Mammary epithelial cell (primary cell): Measurements from ENCODE around the gene TMTC4.

Experiments used
- EZH2 ChIP-seq: IDR thresholded peaks from 2 replicates; pipeline ENCODE4 v1.6.1; 2012; ENCODE audit warnings: low read length, inconsistent platforms, borderline replicate concordance
- TF ChIP-seq, protein P1 (sequence below), 2 donors: IDR thresholded peaks in 1 of 2; conservative IDR thresholded peaks in 1 of 2; 2 replicates each; pipeline ENCODE4 v1.5.1; 2011 to 2012; ENCODE audit warnings: inconsistent platforms in 2 of 2, low read length in 2 of 2, mild to moderate bottlenecking in 2 of 2, control low read depth in 1 of 2, low read depth in 1 of 2; ENCODE audit not compliant: insufficient read depth in 1 of 2; ENCODE audit errors: extremely low read depth in 1 of 2

DNA sequence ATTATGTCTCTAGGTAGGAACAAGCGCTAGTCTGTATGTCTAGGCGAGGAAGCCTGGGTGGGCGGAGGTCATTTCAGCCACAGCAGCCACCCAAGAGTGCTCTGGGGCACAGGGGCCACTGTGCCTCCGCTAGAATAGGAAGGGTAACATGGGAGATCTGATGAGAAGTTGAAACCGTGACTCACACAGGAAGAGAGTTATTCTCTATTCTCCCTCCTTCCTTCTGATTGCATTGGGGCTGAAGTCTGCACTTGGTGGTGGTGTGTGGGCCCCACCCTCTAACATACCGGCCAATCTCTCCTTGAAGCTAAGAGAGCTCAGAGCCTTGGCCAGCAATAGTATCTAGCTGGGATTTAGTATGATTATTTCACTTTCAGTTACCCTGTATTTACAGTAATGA lies 65.7 kb downstream of the TMTC4 start:
- TF ChIP-seq, protein P1, sequence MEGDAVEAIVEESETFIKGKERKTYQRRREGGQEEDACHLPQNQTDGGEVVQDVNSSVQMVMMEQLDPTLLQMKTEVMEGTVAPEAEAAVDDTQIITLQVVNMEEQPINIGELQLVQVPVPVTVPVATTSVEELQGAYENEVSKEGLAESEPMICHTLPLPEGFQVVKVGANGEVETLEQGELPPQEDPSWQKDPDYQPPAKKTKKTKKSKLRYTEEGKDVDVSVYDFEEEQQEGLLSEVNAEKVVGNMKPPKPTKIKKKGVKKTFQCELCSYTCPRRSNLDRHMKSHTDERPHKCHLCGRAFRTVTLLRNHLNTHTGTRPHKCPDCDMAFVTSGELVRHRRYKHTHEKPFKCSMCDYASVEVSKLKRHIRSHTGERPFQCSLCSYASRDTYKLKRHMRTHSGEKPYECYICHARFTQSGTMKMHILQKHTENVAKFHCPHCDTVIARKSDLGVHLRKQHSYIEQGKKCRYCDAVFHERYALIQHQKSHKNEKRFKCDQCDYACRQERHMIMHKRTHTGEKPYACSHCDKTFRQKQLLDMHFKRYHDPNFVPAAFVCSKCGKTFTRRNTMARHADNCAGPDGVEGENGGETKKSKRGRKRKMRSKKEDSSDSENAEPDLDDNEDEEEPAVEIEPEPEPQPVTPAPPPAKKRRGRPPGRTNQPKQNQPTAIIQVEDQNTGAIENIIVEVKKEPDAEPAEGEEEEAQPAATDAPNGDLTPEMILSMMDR (conservative IDR thresholded peaks at IDR 0.05 in 1 of 2, IDR thresholded peaks at IDR 0.05 in 1 of 2; ENCODE audit: extremely low read depth in 1 of 2, insufficient read depth in 1 of 2, low read depth in 1 of 2, low read length in 2 of 2) = no peak
- TF ChIP-seq EZH2 = no peak
